Stimulated activated CD4-positive, alpha-beta T cell treated with anti-CD3 and anti-CD28 coated beads, Interleukin-15, amount 100 ng/mL, for 48 hours (primary cell): ENCODE measurements around the gene HNRNPD.
"Not testable (repeated sequence)": the region's sequence is repeated elsewhere in the genome, so short reads cannot be mapped to it uniquely, and the experiment has no call there.

Experiments used
- DNase-seq, 2 donors: peaks; one replicate each; pipeline ENCODE4 v3.0.0-alpha.2; 2020; ENCODE audit warnings: low read depth in 2 of 2

HNRNPD gene

GRCh38 chr4:82373816-82374625 lies at the start of gene HNRNPD:
Gene HNRNPD (minus strand): TSS chr4:82373991. CDS start chr4:82373678, 313 bp downstream.
- peak; percentile 93 to 96 for DNase-seq

GRCh38 chr4:82422616-82423015 lies 48.8 kb upstream of the HNRNPD start:
- DNase-seq = no peak

GRCh38 chr4:82421796-82422560 lies 48.2 kb upstream of the HNRNPD start:
- DNase-seq = no peak

- DNase-seq = no peak
Observed at GRCh38 chr4:82419451-82419850, 45.7 kb upstream of the HNRNPD start.

GRCh38 chr4:82415922-82416365 lies 42.2 kb upstream of the HNRNPD start:
- DNase-seq = no peak

GRCh38 chr4:82415061-82415460 lies 41.3 kb upstream of the HNRNPD start:
- DNase-seq = not testable (repeated sequence)

GRCh38 chr4:82403725-82404124 lies 29.9 kb upstream of the HNRNPD start:
- no peak for DNase-seq

- DNase-seq = no peak
Observed at GRCh38 chr4:82402196-82402775, 28.5 kb upstream of the HNRNPD start.

- no peak for DNase-seq
Observed at GRCh38 chr4:82401600-82401999, 27.8 kb upstream of the HNRNPD start.

GRCh38 chr4:82398263-82398662 lies 24.5 kb upstream of the HNRNPD start:
- no peak for DNase-seq

GRCh38 chr4:82397527-82397926 lies 23.7 kb upstream of the HNRNPD start:
- no peak for DNase-seq

GRCh38 chr4:82394896-82395295 lies 21.1 kb upstream of the HNRNPD start:
- DNase-seq = no peak

GRCh38 chr4:82390061-82390460 lies 16.3 kb upstream of the HNRNPD start:
- not testable (repeated sequence) for DNase-seq

- DNase-seq = no peak
Observed at GRCh38 chr4:82388405-82388804, 14.6 kb upstream of the HNRNPD start.

GRCh38 chr4:82386312-82386711 lies 12.5 kb upstream of the HNRNPD start:
- DNase-seq = not testable (repeated sequence)

GRCh38 chr4:82382751-82383150 lies 9.0 kb upstream of the HNRNPD start:
- DNase-seq = no peak

- DNase-seq = no peak
Observed at GRCh38 chr4:82381661-82382296, 8.0 kb upstream of the HNRNPD start.

- DNase-seq = no peak
Observed at GRCh38 chr4:82381235-82381634, 7.4 kb upstream of the HNRNPD start.

GRCh38 chr4:82380831-82381230 lies 7.0 kb upstream of the HNRNPD start:
- DNase-seq = no peak

- no peak for DNase-seq
Observed at GRCh38 chr4:82380344-82380743, 6.6 kb upstream of the HNRNPD start.

GRCh38 chr4:82376109-82376508 lies 2.3 kb upstream of the HNRNPD start:
- no peak for DNase-seq

GRCh38 chr4:82373486-82373815 lies 340 bp downstream of the HNRNPD start:
- peak in 1 of 2 donors; percentile 30 for DNase-seq
